ENCODE results near the gene SIRPD. TPM values are rescaled to one million over a fixed set of nuclear protein-coding genes. Genes with fewer than 3 reads are reported as not detected.

Gene SIRPD
- total RNA-seq, 5 donors from 2014 or later (not counting 1 experiment from before 2014, with no cell fraction given), result 0.19 to 0.25 (median 0.23) TPM; not detected in 2

- no peaks in the 10 kb centered on the region for H3K4me1 ChIP-seq (ENCODE audit: control insufficient read depth in 1 of 2, extremely low read depth in 1 of 2, insufficient read depth in 2 of 2, low read length in 2 of 2)
- H3K9me3 ChIP-seq, result no peaks in the 10 kb centered on the region
- peaks cover 0 to 4% of the 10 kb centered on the region in 2 experiments for H3K27me3 ChIP-seq (replicated peaks in 1 of 2; ENCODE audit: control insufficient read depth in 2 of 2, extremely low read depth in 1 of 2, insufficient read depth in 2 of 2, low read length in 1 of 2)
- no CpG with 5 or more reads among the region's 4 CpGs for WGBS (ENCODE audit: insufficient coverage)
- no peak for ATAC-seq (replicated peaks in 1 of 4)
- Mint-ChIP-seq H3K27me3 (peaks cover 4 to 5% of the 10 kb centered on the region in 2 donors), H3K27ac (no peak overlapping the region), H3K9me3 (peaks cover 0 to 10% (median 0%) of the 10 kb centered on the region in 3 donors), H3K4me3 (no peak overlapping the region), H3K36me3 (no peaks in the 10 kb centered on the region), H3K4me1 (peaks cover 0 to 4% (median 4%) of the 10 kb centered on the region in 3 donors)
- H3K4me3 ChIP-seq (ENCODE audit: control insufficient read depth in 1 of 2, extremely low read depth in 1 of 2, low read length in 1 of 2), result no peak overlapping the region
- no peak overlapping the region for H3K27ac ChIP-seq (ENCODE audit: low read length)
- ChIA-PET CTCF (no interaction called here), POLR2A (no interaction called here)
- no peak for DNase-seq
- H3K36me3 ChIP-seq (ENCODE audit: control insufficient read depth in 2 of 2, extremely low read depth in 1 of 2, insufficient read depth in 1 of 2, low read length in 1 of 2), result no peaks in the 10 kb centered on the region
These were observed 33.5 kb downstream of the SIRPD start for GRCh38 chr20:1524004-1524403.

GRCh38 chr20:1517010-1517409 lies 40.5 kb downstream of the SIRPD start:
- Mint-ChIP-seq H3K4me3 (no peak overlapping the region), H3K9me3 (peaks cover 4 to 5% (median 5%) of the 10 kb centered on the region in 3 donors), H3K4me1 (no peaks in the 10 kb centered on the region), H3K27ac (no peak overlapping the region), H3K27me3 (peaks cover 5 to 8% of the 10 kb centered on the region in 2 donors), H3K36me3 (no peaks in the 10 kb centered on the region)
- DNase-seq (no peak), ATAC-seq (replicated peaks in 1 of 4) (no peak)
- ChIA-PET CTCF (no interaction called here), POLR2A (no interaction called here)
- Histone ChIP-seq H3K4me1 (ENCODE audit: control insufficient read depth in 1 of 2, extremely low read depth in 1 of 2, insufficient read depth in 2 of 2, low read length in 2 of 2) (no peaks in the 10 kb centered on the region), H3K36me3 (ENCODE audit: control insufficient read depth in 2 of 2, extremely low read depth in 1 of 2, insufficient read depth in 1 of 2, low read length in 1 of 2) (no peaks in the 10 kb centered on the region), H3K27me3 (replicated peaks in 1 of 2; ENCODE audit: control insufficient read depth in 2 of 2, extremely low read depth in 1 of 2, insufficient read depth in 2 of 2, low read length in 1 of 2) (peaks cover 0 to 11% of the 10 kb centered on the region in 2 experiments), H3K9me3 (no peaks in the 10 kb centered on the region), H3K27ac (ENCODE audit: low read length) (no peak overlapping the region), H3K4me3 (ENCODE audit: control insufficient read depth in 1 of 2, extremely low read depth in 1 of 2, low read length in 1 of 2) (no peak overlapping the region)
- WGBS (ENCODE audit: insufficient coverage), result 71% methylated on average over 4 of the region's 5 CpGs

- POLR2A ChIA-PET, result no interaction called here
- Histone ChIP-seq H3K4me3 (ENCODE audit: control insufficient read depth in 1 of 2, extremely low read depth in 1 of 2, low read length in 1 of 2) (no peak overlapping the region), H3K4me1 (ENCODE audit: control insufficient read depth in 1 of 2, extremely low read depth in 1 of 2, insufficient read depth in 2 of 2, low read length in 2 of 2) (no peaks in the 10 kb centered on the region), H3K9me3 (no peaks in the 10 kb centered on the region), H3K27me3 (replicated peaks in 1 of 2; ENCODE audit: control insufficient read depth in 2 of 2, extremely low read depth in 1 of 2, insufficient read depth in 2 of 2, low read length in 1 of 2) (peaks cover 0 to 16% of the 10 kb centered on the region in 2 experiments), H3K27ac (ENCODE audit: low read length) (no peak overlapping the region), H3K36me3 (ENCODE audit: control insufficient read depth in 2 of 2, extremely low read depth in 1 of 2, insufficient read depth in 1 of 2, low read length in 1 of 2) (no peaks in the 10 kb centered on the region)
- WGBS (ENCODE audit: insufficient coverage), result no CpG with 5 or more reads among the region's 1 CpG
- no peak for ATAC-seq (replicated peaks in 1 of 4)
- CTCF ChIA-PET, result interaction anchor here in 1 of 2 donors (0.8 kb wide), 1 partner anchor 10 kb away, joined by 4 read pairs; no protein-coding TSS in a partner anchor
- Mint-ChIP-seq H3K9me3 (peaks cover 4 to 5% (median 5%) of the 10 kb centered on the region in 3 donors), H3K4me3 (no peak overlapping the region), H3K27me3 (peaks cover 6 to 7% of the 10 kb centered on the region in 2 donors), H3K27ac (no peak overlapping the region), H3K4me1 (peaks cover 0 to 6% (median 3%) of the 10 kb centered on the region in 3 donors), H3K36me3 (no peaks in the 10 kb centered on the region)
- DNase-seq, result no peak
These were observed 43.7 kb downstream of the SIRPD start for GRCh38 chr20:1513801-1514200.

DNA sequence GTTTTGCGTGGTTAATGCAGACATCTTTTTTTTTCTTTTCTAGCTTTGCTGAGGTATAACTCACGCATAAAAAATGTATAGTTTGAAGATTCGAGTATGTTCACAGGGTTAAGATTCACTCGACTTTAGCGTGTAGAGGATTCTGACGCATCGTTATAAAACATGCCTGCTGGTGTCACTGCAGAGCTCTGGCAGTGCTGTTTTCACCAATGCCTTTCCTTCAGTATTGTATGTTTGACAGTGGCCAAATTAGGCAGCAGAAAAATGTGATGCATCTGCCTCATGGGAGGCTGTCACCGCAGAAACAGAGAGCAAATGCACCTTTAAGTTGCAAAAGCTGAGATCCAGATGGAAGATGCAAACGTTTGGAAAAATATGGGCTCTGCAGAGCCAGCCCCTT lies 48.3 kb downstream of the SIRPD start:
- ChIA-PET CTCF (interaction anchor here (1.4 to 2.8 kb wide), 4 partner anchors 225 to 268 kb away, joined by 4 to 15 read pairs (median 6); no protein-coding TSS in a partner anchor), POLR2A (no interaction called here)
- Mint-ChIP-seq H3K27me3 (peaks cover 6 to 10% of the 10 kb centered on the region in 2 donors), H3K4me1 (peaks cover 0 to 6% (median 3%) of the 10 kb centered on the region in 3 donors), H3K9me3 (peaks cover 4 to 5% (median 5%) of the 10 kb centered on the region in 3 donors), H3K36me3 (no peaks in the 10 kb centered on the region), H3K27ac (no peak overlapping the region), H3K4me3 (no peak overlapping the region)
- H3K36me3 ChIP-seq (ENCODE audit: control insufficient read depth in 2 of 2, extremely low read depth in 1 of 2, insufficient read depth in 1 of 2, low read length in 1 of 2), result no peaks in the 10 kb centered on the region
- H3K4me1 ChIP-seq (ENCODE audit: control insufficient read depth in 1 of 2, extremely low read depth in 1 of 2, insufficient read depth in 2 of 2, low read length in 2 of 2), result no peaks in the 10 kb centered on the region
- DNase-seq (peak in 25 of 35 experiments; percentile 10 to 49 (median 24)), ATAC-seq (replicated peaks in 1 of 4) (peak; percentile 71 to 78 (median 73))
- H3K27ac ChIP-seq (ENCODE audit: low read length), result no peak overlapping the region
- WGBS (ENCODE audit: insufficient coverage), result 37% methylated on average over 8 of the region's 9 CpGs
- H3K9me3 ChIP-seq, result no peaks in the 10 kb centered on the region
- H3K4me3 ChIP-seq (ENCODE audit: control insufficient read depth in 1 of 2, extremely low read depth in 1 of 2, low read length in 1 of 2), result no peak overlapping the region
- peaks cover 0 to 10% of the 10 kb centered on the region in 2 experiments for H3K27me3 ChIP-seq (replicated peaks in 1 of 2; ENCODE audit: control insufficient read depth in 2 of 2, extremely low read depth in 1 of 2, insufficient read depth in 2 of 2, low read length in 1 of 2)

DNA sequence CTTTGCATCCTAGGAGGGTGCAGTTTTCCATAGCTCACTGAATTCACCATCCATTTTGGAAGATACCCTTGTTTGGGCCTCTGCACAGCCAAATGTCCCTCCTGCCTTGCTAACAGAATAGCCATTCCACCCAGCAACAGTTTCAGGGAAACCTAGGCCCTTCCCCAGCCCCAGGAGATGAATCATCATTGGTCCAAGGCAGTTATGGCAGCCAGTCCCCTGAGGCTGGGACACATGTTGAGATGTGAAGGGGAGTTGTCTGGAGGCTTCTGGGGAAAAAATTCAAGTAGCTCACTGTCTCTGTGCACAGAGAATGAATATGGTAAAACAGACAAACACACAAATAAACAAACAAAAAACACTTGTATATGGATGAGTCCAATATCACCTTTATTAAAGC lies 48.9 kb downstream of the SIRPD start:
- POLR2A ChIA-PET, result no interaction called here
- Mint-ChIP-seq H3K27ac (no peak overlapping the region), H3K4me3 (no peak overlapping the region), H3K27me3 (peaks cover 7 to 10% of the 10 kb centered on the region in 2 donors), H3K9me3 (peaks cover 4 to 5% (median 5%) of the 10 kb centered on the region in 3 donors), H3K36me3 (no peaks in the 10 kb centered on the region), H3K4me1 (peaks cover 1 to 8% (median 5%) of the 10 kb centered on the region in 3 donors)
- Histone ChIP-seq H3K27me3 (replicated peaks in 1 of 2; ENCODE audit: control insufficient read depth in 2 of 2, extremely low read depth in 1 of 2, insufficient read depth in 2 of 2, low read length in 1 of 2) (peaks cover 0 to 10% of the 10 kb centered on the region in 2 experiments), H3K27ac (ENCODE audit: low read length) (no peak overlapping the region), H3K9me3 (no peaks in the 10 kb centered on the region), H3K4me3 (ENCODE audit: control insufficient read depth in 1 of 2, extremely low read depth in 1 of 2, low read length in 1 of 2) (no peak overlapping the region), H3K36me3 (ENCODE audit: control insufficient read depth in 2 of 2, extremely low read depth in 1 of 2, insufficient read depth in 1 of 2, low read length in 1 of 2) (no peaks in the 10 kb centered on the region), H3K4me1 (ENCODE audit: control insufficient read depth in 1 of 2, extremely low read depth in 1 of 2, insufficient read depth in 2 of 2, low read length in 2 of 2) (no peaks in the 10 kb centered on the region)
- no peak for ATAC-seq (replicated peaks in 1 of 4)
- CTCF ChIA-PET, result interaction anchor here (1.4 to 2.8 kb wide), 5 partner anchors 226 to 268 kb away, joined by 4 to 15 read pairs (median 6); no protein-coding TSS in a partner anchor
- DNase-seq, result no peak

DNA sequence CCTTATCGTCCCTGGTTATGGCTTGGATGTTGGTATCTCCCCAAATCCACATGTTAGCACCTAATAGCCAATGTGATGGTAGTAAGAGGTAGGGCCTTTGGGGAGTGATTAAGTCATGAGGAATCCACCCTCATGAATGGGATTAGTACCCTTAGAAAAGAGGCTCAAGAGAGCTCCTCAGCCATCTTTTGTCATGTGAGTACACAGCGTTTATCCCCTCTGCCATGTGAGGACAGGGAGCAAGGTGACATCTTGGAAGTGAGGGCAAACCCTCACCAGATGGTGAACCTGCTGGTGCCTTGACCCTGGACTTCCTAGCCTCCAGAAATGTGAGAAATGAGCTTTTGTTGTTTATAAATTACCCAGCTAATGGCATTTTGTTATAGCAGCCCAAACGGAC lies 50.2 kb downstream of the SIRPD start:
- Histone ChIP-seq H3K36me3 (ENCODE audit: control insufficient read depth in 2 of 2, extremely low read depth in 1 of 2, insufficient read depth in 1 of 2, low read length in 1 of 2) (no peaks in the 10 kb centered on the region), H3K4me1 (ENCODE audit: control insufficient read depth in 1 of 2, extremely low read depth in 1 of 2, insufficient read depth in 2 of 2, low read length in 2 of 2) (no peaks in the 10 kb centered on the region), H3K27me3 (replicated peaks in 1 of 2; ENCODE audit: control insufficient read depth in 2 of 2, extremely low read depth in 1 of 2, insufficient read depth in 2 of 2, low read length in 1 of 2) (peaks cover 0 to 10% of the 10 kb centered on the region in 2 experiments), H3K9me3 (no peaks in the 10 kb centered on the region), H3K27ac (ENCODE audit: low read length) (no peak overlapping the region), H3K4me3 (ENCODE audit: control insufficient read depth in 1 of 2, extremely low read depth in 1 of 2, low read length in 1 of 2) (no peak overlapping the region)
- Mint-ChIP-seq H3K27me3 (peaks cover 12 to 19% of the 10 kb centered on the region in 2 donors), H3K36me3 (no peaks in the 10 kb centered on the region), H3K4me3 (no peak overlapping the region), H3K27ac (no peak overlapping the region), H3K9me3 (peaks cover 0 to 2% (median 0%) of the 10 kb centered on the region in 3 donors), H3K4me1 (peaks cover 3 to 12% (median 7%) of the 10 kb centered on the region in 3 donors)
- DNase-seq, result no peak
- CTCF ChIA-PET, result interaction anchor here (0.7 to 2.2 kb wide), 2 partner anchors 227 to 269 kb away, joined by 4 to 5 read pairs; no protein-coding TSS in a partner anchor
- ATAC-seq (replicated peaks in 1 of 4), result no peak
- no CpG with 5 or more reads among the region's 3 CpGs for WGBS (ENCODE audit: insufficient coverage)
- POLR2A ChIA-PET, result no interaction called here
